ENCODE results near the gene MAMSTR.
A peak's percentile ranks its signal among the peaks of the same experiment; 100 is the strongest.
"Not testable (repeated sequence)": the region's sequence is repeated elsewhere in the genome, so short reads cannot be mapped to it uniquely, and the experiment has no call there.

MAMSTR gene, protein sequence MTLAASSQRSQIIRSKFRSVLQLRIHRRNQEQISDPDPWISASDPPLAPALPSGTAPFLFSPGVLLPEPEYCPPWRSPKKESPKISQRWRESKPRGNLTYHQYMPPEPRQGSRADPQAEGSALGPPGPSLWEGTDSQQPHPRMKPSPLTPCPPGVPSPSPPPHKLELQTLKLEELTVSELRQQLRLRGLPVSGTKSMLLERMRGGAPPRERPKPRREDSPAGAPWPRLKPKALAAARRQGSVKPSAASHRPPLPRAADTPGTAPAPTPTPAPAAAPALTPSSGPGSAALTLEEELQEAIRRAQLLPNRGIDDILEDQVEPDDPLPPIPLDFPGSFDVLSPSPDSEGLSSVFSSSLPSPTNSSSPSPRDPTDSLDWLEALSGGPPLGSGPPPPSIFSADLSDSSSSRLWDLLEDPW

DNA sequence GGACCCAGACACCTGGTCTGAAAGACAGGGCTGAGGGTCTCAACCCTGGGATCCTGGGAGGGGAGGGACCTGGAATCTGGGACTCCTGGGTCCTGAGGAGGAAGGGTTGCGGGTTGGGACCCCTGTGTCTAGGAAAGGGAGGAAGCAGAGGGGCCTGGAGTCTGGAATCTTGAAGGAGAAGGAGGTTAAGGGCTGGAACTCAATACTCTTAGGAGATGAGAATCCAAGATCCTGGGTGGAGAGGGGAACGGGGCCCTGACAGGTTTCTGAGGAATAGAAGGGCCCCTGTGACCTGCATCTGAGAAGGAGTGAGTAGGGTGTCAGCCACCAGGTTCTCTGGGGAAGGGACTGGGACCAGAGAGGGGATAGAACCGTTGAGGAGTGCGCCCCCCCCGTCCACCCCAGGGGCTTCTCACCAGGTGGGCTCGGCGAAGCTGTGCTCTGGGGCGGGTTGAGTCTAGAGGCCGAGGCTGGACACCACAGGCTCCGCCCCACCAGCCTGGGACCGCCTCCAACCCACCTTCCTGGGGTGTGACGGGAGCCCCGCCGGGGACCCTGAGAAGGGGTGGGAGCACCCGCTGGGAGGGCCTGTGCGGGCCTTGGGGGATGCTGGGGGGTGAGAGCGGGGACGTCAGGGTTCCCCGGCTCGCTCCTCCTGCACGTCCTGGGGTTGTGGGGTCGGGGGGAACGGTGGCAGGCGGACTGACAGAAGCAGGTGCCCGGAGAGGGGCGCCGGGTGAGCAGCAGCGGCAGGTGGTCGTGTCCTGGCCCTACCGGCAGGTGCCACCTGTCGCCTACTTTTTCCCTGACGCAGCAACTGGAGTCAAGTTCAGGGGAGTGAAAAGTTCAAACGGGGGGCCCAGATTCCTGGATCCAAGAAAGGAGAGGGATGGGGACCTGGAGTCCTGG lies at the start of gene MAMSTR:
MAMSTR (minus strand) TSS at position 463 of the 909 bp plus-strand sequence. CDS start 694 bp downstream, outside the sequence.
- DNase-seq (ENCODE audit: low spot score) = peak; percentile 76

DNA sequence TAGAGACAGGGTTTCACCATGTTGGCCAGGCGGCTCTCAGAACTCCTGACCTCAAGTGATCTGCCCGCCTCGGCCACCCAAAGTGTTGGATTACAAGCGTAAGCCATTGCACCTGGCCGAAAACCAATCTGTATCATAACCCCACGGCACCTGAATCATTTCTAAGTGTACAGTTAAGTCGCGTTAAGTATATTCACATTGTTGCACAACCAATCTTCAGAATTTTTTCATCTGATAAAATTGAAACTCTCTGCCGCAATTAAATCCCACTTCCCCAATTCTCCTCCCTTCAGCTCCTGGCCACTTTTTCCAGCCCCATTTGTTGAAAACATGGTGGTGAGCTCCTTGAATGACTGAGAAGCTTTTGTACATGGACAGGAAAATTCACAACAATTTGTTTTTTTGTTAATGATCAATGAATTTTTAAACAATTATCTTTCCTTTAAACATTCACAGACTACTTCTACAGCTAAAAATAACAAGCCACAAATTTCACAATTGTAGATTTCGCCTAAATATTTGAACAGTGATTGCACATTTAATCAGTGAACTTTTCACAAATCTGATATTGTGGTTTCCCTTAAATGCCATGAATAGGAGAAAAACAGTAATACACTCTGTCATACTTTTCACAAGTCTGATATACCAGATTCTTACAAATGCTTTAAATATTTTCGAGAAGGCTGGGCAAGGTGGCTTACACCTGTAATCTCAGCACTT lies 49.6 kb upstream of the MAMSTR start:
- no peak for DNase-seq (ENCODE audit: low spot score)

- not testable (repeated sequence) for DNase-seq (ENCODE audit: low spot score)
Measured at GRCh38 chr19:48768171-48768753, 48.7 kb upstream of the MAMSTR start.

GRCh38 chr19:48765816-48766215 lies 46.3 kb upstream of the MAMSTR start:
- DNase-seq (ENCODE audit: low spot score) = not testable (repeated sequence)

- DNase-seq (ENCODE audit: low spot score) = peak; percentile 51
Measured at GRCh38 chr19:48760504-48761205, 41.1 kb upstream of the MAMSTR start.

- DNase-seq (ENCODE audit: low spot score) = no peak
Measured at GRCh38 chr19:48757741-48758144, 38.2 kb upstream of the MAMSTR start.

DNA sequence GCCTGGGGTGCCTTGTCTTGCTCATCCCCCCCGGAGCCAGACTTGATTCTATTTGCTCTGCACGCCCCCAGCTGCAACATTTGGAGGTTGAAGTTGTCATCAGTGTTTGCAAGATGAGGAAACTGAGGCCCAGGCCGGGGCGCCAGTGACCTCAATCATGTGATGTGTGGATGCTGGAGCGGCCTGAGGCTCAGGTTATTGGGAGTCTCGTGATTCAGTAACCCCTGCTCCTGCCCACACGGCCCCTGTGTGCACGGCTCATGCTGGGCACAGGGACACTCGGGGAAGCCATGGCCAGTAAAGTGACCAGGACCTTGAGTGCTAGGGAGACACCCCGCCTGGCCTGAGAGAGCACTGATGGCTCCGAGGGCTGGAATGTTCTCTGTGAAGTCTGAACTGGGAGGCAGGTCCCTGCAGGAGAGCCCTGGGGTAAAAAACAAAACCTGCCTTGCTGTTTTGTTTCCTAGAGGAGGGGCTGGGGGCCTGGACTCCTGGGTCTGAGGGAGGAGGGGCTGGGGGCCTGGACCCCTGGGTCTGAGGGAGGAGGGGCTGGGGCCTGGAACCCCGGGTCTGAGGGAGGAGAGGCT lies 37.7 kb upstream of the MAMSTR start:
- no peak for DNase-seq (ENCODE audit: low spot score)

DNA sequence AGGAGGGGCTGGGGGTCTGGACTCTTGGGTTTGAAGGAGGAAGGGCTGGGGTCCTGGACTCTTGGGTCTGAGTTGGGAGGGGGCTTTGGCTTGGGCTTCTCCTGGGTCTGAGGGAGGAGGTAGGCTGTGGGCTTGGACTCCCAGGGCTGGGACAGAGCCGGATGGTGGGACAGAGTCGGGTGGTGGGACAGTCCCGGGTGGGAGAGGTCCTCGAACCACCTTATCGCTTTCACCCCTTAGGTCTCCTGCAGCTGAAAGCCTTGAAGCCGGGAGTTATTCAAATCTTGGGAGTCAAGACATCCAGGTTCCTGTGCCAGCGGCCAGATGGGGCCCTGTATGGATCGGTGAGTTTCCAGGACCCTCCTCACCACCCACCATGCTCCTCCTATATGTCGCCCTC lies 37.2 kb upstream of the MAMSTR start:
- no peak for DNase-seq (ENCODE audit: low spot score)

- no peak for DNase-seq (ENCODE audit: low spot score)
Measured at GRCh38 chr19:48756212-48756611, 36.7 kb upstream of the MAMSTR start.

GRCh38 chr19:48755787-48756186 lies 36.3 kb upstream of the MAMSTR start:
- DNase-seq (ENCODE audit: low spot score) = no peak

GRCh38 chr19:48755084-48755641 lies 35.6 kb upstream of the MAMSTR start, which contains the start of gene FGF21:
FGF21 (plus strand) TSS chr19:48755524; CDS start chr19:48756237, 713 bp downstream.
- no peak for DNase-seq (ENCODE audit: low spot score)

- no peak for DNase-seq (ENCODE audit: low spot score)
Measured at GRCh38 chr19:48752496-48753365, 33.2 kb upstream of the MAMSTR start, which contains the start of gene FUT1. FUT1 (minus strand) TSS chr19:48752641; CDS start chr19:48751281, 1,360 bp downstream.

DNA sequence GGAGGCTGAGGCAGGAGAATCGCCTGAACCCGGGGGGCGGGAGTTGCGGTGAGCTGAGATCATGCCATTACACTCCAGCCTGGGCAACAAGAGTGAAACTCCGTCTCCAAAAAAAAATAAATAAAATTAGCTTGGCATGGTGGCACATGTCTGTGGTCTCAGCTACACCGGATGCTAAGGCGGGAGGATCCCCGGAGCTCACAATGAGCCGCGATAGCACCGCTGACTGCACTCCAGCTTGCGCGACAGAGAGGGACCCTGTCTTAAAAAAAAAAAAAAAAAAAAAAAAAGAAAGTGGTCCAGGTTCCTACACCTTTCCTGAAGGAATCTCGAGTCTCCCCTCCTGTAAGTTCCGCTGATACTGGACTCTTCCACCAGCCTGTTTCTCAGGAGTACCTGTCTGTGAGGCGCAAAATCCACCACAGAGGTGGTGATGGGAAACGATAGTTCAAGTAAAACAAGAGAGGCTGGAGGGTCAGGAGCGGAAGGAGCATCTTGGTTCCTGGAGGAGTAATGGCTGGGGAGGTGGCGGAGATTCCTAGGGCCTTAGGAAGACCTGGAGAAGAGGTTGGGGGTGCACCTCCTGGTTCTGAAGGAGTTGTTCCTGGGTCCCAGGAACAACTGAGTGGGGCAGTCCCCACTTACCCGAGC lies 32.4 kb upstream of the MAMSTR start:
- DNase-seq (ENCODE audit: low spot score) = no peak

DNA sequence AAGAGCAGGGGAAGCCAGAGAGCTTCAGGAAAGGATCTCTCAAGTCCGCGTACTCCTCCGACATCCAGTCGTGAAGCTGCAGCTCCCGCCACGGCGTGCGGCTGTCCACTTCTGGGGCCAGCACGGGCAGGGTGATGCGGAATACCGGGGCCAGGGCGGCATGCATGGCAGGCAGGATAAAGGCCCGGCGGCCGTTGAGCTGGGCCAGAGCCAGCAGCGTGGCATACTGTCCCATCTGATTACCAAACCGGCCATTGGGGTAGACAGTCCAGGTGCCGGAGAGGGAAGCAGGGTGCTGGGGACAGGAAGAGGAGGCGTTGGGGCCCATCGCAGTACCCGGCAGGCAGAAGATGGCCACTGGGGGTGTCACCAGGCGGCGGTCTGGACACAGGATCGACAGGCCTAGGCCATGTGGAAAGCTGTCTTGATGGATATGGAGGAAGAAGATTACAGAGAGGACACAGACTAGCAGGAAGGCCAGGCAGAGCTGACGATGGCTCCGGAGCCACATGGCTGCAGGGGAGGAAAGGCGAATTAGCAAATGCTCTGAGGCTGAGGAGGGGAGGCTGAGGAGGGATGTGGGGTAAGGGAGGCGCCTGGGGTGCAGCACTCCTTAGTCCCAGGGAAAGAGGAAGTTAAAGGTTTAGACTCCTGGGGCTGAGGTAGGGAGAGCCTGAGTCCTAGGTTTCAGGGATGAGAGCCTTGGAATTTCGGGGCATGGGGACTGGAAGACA lies 31.4 kb upstream of the MAMSTR start:
- DNase-seq (ENCODE audit: low spot score) = no peak

DNA sequence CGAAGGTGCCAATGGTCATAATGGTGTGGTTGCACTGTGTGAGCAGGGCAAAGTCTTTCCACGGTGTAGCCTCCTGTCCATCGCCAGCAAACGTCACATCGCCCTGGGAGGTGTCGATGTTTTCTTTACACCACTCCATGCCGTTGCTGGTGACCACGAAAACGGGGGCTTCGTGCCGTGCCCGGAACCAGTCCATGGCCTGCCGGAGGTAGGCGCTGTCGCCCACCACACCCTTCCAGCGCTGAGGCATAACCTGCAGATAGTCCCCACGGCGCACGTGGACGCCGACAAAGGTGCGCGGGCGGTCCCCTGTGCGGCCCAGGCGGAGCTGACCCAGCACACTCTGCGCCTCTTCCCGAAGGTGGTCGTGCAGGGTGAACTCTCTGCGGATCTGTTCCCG lies 30.8 kb upstream of the MAMSTR start:
- no peak for DNase-seq (ENCODE audit: low spot score)

GRCh38 chr19:48749571-48750198 lies 30.2 kb upstream of the MAMSTR start:
- no peak for DNase-seq (ENCODE audit: low spot score)

- DNase-seq (ENCODE audit: low spot score) = peak; percentile 94
Measured at GRCh38 chr19:48746738-48747575, 27.4 kb upstream of the MAMSTR start, which contains the start of gene IZUMO1. IZUMO1 (minus strand) TSS chr19:48746909; CDS start chr19:48745859, 1,050 bp downstream.
